ENCODE measurements around the gene SPAG17. TPM values are rescaled to one million over a fixed set of nuclear protein-coding genes. Genes with fewer than 3 reads are reported as not detected.

The SPAG17 gene
- total and polyA plus RNA-seq, 2 donors (not counting 1 experiment from before 2014, with no cell fraction given) = not detected

DNA sequence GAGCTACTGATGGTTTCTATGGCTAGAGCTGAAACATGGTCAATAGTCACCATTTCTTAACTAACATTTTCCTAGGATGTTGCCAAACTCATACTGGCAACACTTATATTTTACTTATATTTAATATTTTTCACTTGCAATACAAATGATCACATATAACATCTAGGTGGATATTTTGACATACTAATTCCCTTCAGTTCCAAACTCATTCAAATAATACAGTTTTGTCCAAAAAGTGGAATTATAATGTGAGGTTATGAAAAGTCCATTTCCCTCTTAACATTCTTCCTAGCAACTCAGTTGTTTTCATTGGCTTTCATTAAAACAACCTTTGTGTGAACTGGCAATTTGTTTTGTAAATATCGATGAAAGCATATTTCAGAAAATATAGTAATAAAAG lies 16.0 kb downstream of the SPAG17 start:
- POLR2A ChIA-PET = no interaction called here
- no CpG with 5 or more reads among the region's 1 CpG for WGBS (ENCODE audit: insufficient coverage)
- CTCF ChIA-PET = no interaction called here

DNA sequence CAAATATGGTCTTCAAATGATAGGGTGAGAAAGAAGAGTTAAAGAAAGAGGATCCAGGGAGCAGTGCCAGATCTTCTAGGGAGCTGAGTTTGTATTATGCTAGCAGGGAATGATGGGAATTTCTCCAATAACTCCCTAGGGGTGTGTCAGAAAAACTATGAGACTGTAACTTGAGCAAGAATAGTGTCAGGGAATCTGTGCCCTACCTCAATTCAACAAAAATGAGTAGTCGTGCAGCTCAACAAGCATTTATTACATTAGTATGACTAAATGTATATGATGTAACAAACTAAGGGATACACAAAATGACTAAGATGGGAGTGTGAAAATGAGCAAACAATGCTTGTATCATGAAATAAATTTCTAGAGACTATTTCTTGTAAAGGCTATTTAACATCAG lies 24.2 kb downstream of the SPAG17 start:
- no peak for TF ChIP-seq EZH2 (IDR thresholded peaks at IDR 0.05; ENCODE audit: borderline replicate concordance, insufficient read depth, low read depth, low read length, poor library complexity, severe bottlenecking)
- TF ChIP-seq, protein P1, sequence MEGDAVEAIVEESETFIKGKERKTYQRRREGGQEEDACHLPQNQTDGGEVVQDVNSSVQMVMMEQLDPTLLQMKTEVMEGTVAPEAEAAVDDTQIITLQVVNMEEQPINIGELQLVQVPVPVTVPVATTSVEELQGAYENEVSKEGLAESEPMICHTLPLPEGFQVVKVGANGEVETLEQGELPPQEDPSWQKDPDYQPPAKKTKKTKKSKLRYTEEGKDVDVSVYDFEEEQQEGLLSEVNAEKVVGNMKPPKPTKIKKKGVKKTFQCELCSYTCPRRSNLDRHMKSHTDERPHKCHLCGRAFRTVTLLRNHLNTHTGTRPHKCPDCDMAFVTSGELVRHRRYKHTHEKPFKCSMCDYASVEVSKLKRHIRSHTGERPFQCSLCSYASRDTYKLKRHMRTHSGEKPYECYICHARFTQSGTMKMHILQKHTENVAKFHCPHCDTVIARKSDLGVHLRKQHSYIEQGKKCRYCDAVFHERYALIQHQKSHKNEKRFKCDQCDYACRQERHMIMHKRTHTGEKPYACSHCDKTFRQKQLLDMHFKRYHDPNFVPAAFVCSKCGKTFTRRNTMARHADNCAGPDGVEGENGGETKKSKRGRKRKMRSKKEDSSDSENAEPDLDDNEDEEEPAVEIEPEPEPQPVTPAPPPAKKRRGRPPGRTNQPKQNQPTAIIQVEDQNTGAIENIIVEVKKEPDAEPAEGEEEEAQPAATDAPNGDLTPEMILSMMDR (IDR thresholded peaks at IDR 0.05) = no peak
- no CpG with 5 or more reads among the region's 1 CpG for WGBS (ENCODE audit: insufficient coverage)
- Histone ChIP-seq H3K27ac (ENCODE audit: low read length in 2 of 2) (no peak overlapping the region), H3K27me3 (replicated peaks in 1 of 4; ENCODE audit: control extremely low read depth in 1 of 4, control insufficient read depth in 3 of 4, insufficient read depth in 4 of 4, low read length in 3 of 4) (no peaks in the 10 kb centered on the region), H3K4me3 (ENCODE audit: control extremely low read depth in 1 of 5, extremely low read depth in 1 of 5, insufficient read depth in 1 of 5, low read depth in 2 of 5, low read length in 4 of 5) (no peak overlapping the region), H3K4me2 (replicated peaks; ENCODE audit: low read depth, low read length, poor library complexity, severe bottlenecking) (no peak overlapping the region), H3K9ac (ENCODE audit: low read length) (no peak overlapping the region), H3K4me1 (ENCODE audit: control insufficient read depth in 2 of 2, insufficient read depth in 2 of 2, low read length in 2 of 2) (no peaks in the 10 kb centered on the region), H3K9me3 (ENCODE audit: control extremely low read depth in 1 of 3, control insufficient read depth in 2 of 3, insufficient read depth in 1 of 3, low read length in 2 of 3) (no peaks in the 10 kb centered on the region), H3K36me3 (replicated peaks in 1 of 2; ENCODE audit: control extremely low read depth in 1 of 2, control insufficient read depth in 1 of 2, extremely low read depth in 1 of 2, insufficient read depth in 2 of 2, low read length in 1 of 2) (no peaks in the 10 kb centered on the region), H3K79me2 (ENCODE audit: control insufficient read depth, insufficient read depth, low read length) (no peaks in the 10 kb centered on the region), H2AFZ (ENCODE audit: insufficient read depth, low read depth, low read length, poor library complexity, severe bottlenecking) (no peak overlapping the region), H4K20me1 (ENCODE audit: control insufficient read depth, insufficient read depth, low read length, poor library complexity, severe bottlenecking) (no peaks in the 10 kb centered on the region)
- DNase-seq = no peak
- no peaks in the 10 kb centered on the region for H3K4me1 Mint-ChIP-seq
- no peak overlapping the region for H3K4me3 Mint-ChIP-seq
- no peaks in the 10 kb centered on the region for H3K9me3 Mint-ChIP-seq (ENCODE audit: insufficient read depth)
- ChIA-PET POLR2A (no interaction called here), CTCF (no interaction called here)
- intact Hi-C loops (cut with micrococcal nuclease) = no loop called here
- no peak overlapping the region for H3K27ac Mint-ChIP-seq
- no peak for ATAC-seq (ENCODE audit: low read depth)
- H3K27me3 Mint-ChIP-seq = no peaks in the 10 kb centered on the region

More for the DNA sequence above, 16.0 kb downstream of the SPAG17 start:
- no peak overlapping the region for H3K4me3 Mint-ChIP-seq
- no peak overlapping the region for H3K4me2 ChIP-seq (replicated peaks; ENCODE audit: low read depth, low read length, poor library complexity, severe bottlenecking)
- H3K36me3 ChIP-seq (replicated peaks in 1 of 2; ENCODE audit: control extremely low read depth in 1 of 2, control insufficient read depth in 1 of 2, extremely low read depth in 1 of 2, insufficient read depth in 2 of 2, low read length in 1 of 2) = no peaks in the 10 kb centered on the region
- H3K27ac Mint-ChIP-seq = no peak overlapping the region
- no peaks in the 10 kb centered on the region for H3K27me3 ChIP-seq (replicated peaks in 1 of 4; ENCODE audit: control extremely low read depth in 1 of 4, control insufficient read depth in 3 of 4, insufficient read depth in 4 of 4, low read length in 3 of 4)
- H4K20me1 ChIP-seq (ENCODE audit: control insufficient read depth, insufficient read depth, low read length, poor library complexity, severe bottlenecking) = no peaks in the 10 kb centered on the region
- no peak for DNase-seq
- peaks cover 4% of the 10 kb centered on the region for H3K27me3 Mint-ChIP-seq
- no peaks in the 10 kb centered on the region for H3K4me1 ChIP-seq (ENCODE audit: control insufficient read depth in 2 of 2, insufficient read depth in 2 of 2, low read length in 2 of 2)
- H2AFZ ChIP-seq (ENCODE audit: insufficient read depth, low read depth, low read length, poor library complexity, severe bottlenecking) = no peak overlapping the region
- H3K9ac ChIP-seq (ENCODE audit: low read length) = no peak overlapping the region
- H3K9me3 Mint-ChIP-seq (ENCODE audit: insufficient read depth) = no peaks in the 10 kb centered on the region
- no peak for ATAC-seq (ENCODE audit: low read depth)
- H3K27ac ChIP-seq (ENCODE audit: low read length in 2 of 2) = no peak overlapping the region
- no peak overlapping the region for H3K4me3 ChIP-seq (ENCODE audit: control extremely low read depth in 1 of 5, extremely low read depth in 1 of 5, insufficient read depth in 1 of 5, low read depth in 2 of 5, low read length in 4 of 5)
- H3K4me1 Mint-ChIP-seq = no peaks in the 10 kb centered on the region
- TF ChIP-seq EZH2 (IDR thresholded peaks at IDR 0.05; ENCODE audit: borderline replicate concordance, insufficient read depth, low read depth, low read length, poor library complexity, severe bottlenecking) = no peak
- TF ChIP-seq, protein P1 (IDR thresholded peaks at IDR 0.05) = no peak
- no peaks in the 10 kb centered on the region for H3K79me2 ChIP-seq (ENCODE audit: control insufficient read depth, insufficient read depth, low read length)
- H3K9me3 ChIP-seq (ENCODE audit: control extremely low read depth in 1 of 3, control insufficient read depth in 2 of 3, insufficient read depth in 1 of 3, low read length in 2 of 3) = peaks cover 0 to 7% (median 0%) of the 10 kb centered on the region in 3 donors
- intact Hi-C loops (cut with micrococcal nuclease) = no loop called here

Data from B cell (primary cell).